OCI-LY1 (cell line): ENCODE measurements around the gene ST3GAL3.

ENCODE experiments used
- H2AFZ ChIP-seq: fragments of 200-600 bp; sonication (generic), shearing (Covaris generic); 2 replicates; pipeline ENCODE4 v1.6.0; 2014; ENCODE audit warnings: antibody characterized with exemption, mild to moderate bottlenecking, low read length
- H3F3A ChIP-seq: fragments of 200-600 bp; sonication (generic), shearing (Covaris generic); 2 replicates; pipeline ENCODE4 v1.6.0; 2014; ENCODE audit warnings: mild to moderate bottlenecking, antibody characterized with exemption, low read length, moderate library complexity; ENCODE audit not compliant: insufficient read depth
- H3K27ac ChIP-seq: fragments of 200-600 bp; sonication (generic); 2 replicates; pipeline ENCODE4 v1.5.1; 2014; ENCODE audit warnings: low read length, mixed run types, mild to moderate bottlenecking, low read depth; ENCODE audit not compliant: poor library complexity, severe bottlenecking
- H3K27me3 ChIP-seq: fragments of 200-600 bp; sonication (generic); 2 replicates; pipeline ENCODE4 v1.6.0; 2014; ENCODE audit warnings: antibody characterized with exemption, mild to moderate bottlenecking, low read length, moderate library complexity; ENCODE audit not compliant: insufficient read depth
- H3K36me3 ChIP-seq: fragments of 200-600 bp; sonication (generic); 2 replicates; pipeline ENCODE4 v1.6.1; 2014; ENCODE audit warnings: mild to moderate bottlenecking, antibody characterized with exemption, low read length, moderate library complexity, mixed read lengths; ENCODE audit not compliant: insufficient read depth
- H3K4me1 ChIP-seq: fragments of 200-600 bp; sonication (generic); 2 replicates; pipeline ENCODE4 v1.5.1; 2014; ENCODE audit warnings: mild to moderate bottlenecking, low read length, moderate library complexity; ENCODE audit not compliant: insufficient read depth, severe bottlenecking
- H3K4me2 ChIP-seq: fragments of 200-600 bp; sonication (generic), shearing (Covaris generic); 2 replicates; pipeline ENCODE4 v1.6.1; 2014; ENCODE audit warnings: low read length
- H3K4me3 ChIP-seq: fragments of 200-600 bp; sonication (generic); 2 replicates; pipeline ENCODE4 v1.5.1; 2014; ENCODE audit warnings: low read length, low read depth, mild to moderate bottlenecking, mixed read lengths; ENCODE audit not compliant: poor library complexity, severe bottlenecking
- H3K79me2 ChIP-seq: fragments of 200-600 bp; shearing (Covaris generic); 2 replicates; pipeline ENCODE4 v1.6.1; 2016; ENCODE audit warnings: mixed run types, low read length, mixed read lengths; ENCODE audit not compliant: insufficient read depth
- H3K9ac ChIP-seq: fragments of 200-600 bp; sonication (generic), shearing (Covaris generic); 2 replicates; pipeline ENCODE4 v1.6.1; 2014; ENCODE audit warnings: mild to moderate bottlenecking, low read length, mixed read lengths
- H3K9me2 ChIP-seq: fragments of 200-600 bp; sonication (generic), shearing (Covaris generic); 2 replicates; pipeline ENCODE4 v1.6.1; 2014; ENCODE audit warnings: low read depth, mild to moderate bottlenecking, low read length, mixed read lengths
- H3K9me3 ChIP-seq: fragments of 200-600 bp; shearing (Covaris generic); 2 replicates; pipeline ENCODE4 v1.6.1; 2014; ENCODE audit warnings: low read length, mixed read lengths
- H4K20me1 ChIP-seq: fragments of 200-600 bp; sonication (generic), shearing (Covaris generic); 2 replicates; pipeline ENCODE4 v1.6.0; 2016; ENCODE audit warnings: mild to moderate bottlenecking, low read length; ENCODE audit not compliant: insufficient read depth
- EZH2 ChIP-seq: fragments of 200-600 bp; sonication (generic), shearing (Covaris generic); IDR thresholded peaks from 2 replicates; pipeline ENCODE4 v1.8.0; 2017; ENCODE audit warnings: borderline replicate concordance, mixed run types, mild to moderate bottlenecking, antibody characterized with exemption, low read length, moderate library complexity, mixed read lengths
- TF ChIP-seq, protein P1 (sequence below): fragments of 200-600 bp; sonication (generic), shearing (Covaris generic); IDR thresholded peaks from 2 replicates; pipeline ENCODE4 v1.5.1; 2017; ENCODE audit warnings: mild to moderate bottlenecking, antibody characterized with exemption, low read length, moderate library complexity, mixed read lengths

ST3GAL3 gene

DNA sequence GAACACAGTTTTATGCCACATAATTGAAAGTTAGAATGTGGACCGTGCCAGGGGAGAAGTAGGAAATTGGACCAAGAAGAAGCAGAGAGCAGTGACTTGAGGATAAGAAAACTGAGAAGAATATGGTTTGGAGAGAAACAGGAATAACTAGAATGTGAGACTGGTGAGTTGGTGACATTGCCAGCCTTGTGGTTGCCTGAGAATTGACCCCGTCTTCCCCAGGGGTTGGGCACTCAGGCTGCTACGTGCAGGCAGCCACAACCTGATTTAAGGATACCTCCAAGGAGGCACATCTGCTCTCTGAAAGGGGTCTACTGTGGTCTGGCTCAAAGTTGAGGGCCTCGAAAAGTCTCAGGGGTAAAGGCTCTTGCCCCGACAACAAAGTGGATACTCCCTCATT is 114.1 kb downstream of the ST3GAL3 start:
- no peak overlapping the region for H3K9ac ChIP-seq
- no peaks in the 10 kb centered on the region for H3K9me3 ChIP-seq
- no peak overlapping the region for H3K27ac ChIP-seq
- TF ChIP-seq, protein P1, sequence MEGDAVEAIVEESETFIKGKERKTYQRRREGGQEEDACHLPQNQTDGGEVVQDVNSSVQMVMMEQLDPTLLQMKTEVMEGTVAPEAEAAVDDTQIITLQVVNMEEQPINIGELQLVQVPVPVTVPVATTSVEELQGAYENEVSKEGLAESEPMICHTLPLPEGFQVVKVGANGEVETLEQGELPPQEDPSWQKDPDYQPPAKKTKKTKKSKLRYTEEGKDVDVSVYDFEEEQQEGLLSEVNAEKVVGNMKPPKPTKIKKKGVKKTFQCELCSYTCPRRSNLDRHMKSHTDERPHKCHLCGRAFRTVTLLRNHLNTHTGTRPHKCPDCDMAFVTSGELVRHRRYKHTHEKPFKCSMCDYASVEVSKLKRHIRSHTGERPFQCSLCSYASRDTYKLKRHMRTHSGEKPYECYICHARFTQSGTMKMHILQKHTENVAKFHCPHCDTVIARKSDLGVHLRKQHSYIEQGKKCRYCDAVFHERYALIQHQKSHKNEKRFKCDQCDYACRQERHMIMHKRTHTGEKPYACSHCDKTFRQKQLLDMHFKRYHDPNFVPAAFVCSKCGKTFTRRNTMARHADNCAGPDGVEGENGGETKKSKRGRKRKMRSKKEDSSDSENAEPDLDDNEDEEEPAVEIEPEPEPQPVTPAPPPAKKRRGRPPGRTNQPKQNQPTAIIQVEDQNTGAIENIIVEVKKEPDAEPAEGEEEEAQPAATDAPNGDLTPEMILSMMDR, result no peak
- no peak for TF ChIP-seq EZH2
- no peaks in the 10 kb centered on the region for H3K9me2 ChIP-seq
- H3K79me2 ChIP-seq, result no peaks in the 10 kb centered on the region
- H3K4me1 ChIP-seq, result peaks cover 14% of the 10 kb centered on the region
- H2AFZ ChIP-seq, result no peak overlapping the region
- H3K27me3 ChIP-seq, result no peaks in the 10 kb centered on the region
- H4K20me1 ChIP-seq, result no peaks in the 10 kb centered on the region
- H3K36me3 ChIP-seq, result peaks cover 19% of the 10 kb centered on the region
- no peaks in the 10 kb centered on the region for H3F3A ChIP-seq
- no peak overlapping the region for H3K4me2 ChIP-seq
- H3K4me3 ChIP-seq, result no peak overlapping the region

DNA sequence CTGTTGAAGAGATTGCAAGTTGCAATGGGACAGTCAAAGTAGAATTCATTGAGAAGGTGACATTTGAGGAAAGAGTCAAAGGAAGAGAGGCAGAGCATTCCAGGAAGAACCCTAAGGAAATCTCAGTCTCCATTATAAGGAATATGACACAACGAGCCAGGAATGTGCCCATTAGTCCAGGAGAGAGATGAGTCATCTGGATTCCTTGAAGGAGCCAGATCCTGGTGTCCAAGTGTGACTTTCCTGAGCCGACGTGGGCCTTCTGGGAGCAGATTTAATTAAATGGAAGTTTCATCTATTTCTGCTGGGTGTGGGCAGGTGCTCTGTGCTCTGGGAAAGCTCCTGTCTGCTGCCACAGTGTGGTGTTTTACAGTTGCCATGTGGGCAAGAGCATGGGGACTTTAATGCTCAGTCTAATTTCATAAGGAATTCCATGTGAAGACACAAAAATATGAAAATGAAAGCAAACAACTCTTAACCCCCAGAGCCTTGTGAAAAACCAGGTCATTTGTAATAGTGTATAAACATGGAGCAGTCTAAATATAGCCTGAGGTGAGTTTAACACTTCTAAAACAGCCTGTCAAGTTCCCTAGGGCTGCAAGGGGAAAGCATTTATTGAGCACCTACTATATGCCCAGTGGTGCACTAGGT is 114.8 kb downstream of the ST3GAL3 start:
- Histone ChIP-seq H4K20me1 (no peaks in the 10 kb centered on the region), H3K36me3 (peaks cover 19% of the 10 kb centered on the region), H3K27me3 (no peaks in the 10 kb centered on the region), H3K4me3 (no peak overlapping the region), H3K4me1 (peaks cover 14% of the 10 kb centered on the region), H2AFZ (no peak overlapping the region), H3K9ac (no peak overlapping the region), H3F3A (no peaks in the 10 kb centered on the region), H3K4me2 (no peak overlapping the region), H3K27ac (no peak overlapping the region), H3K79me2 (no peaks in the 10 kb centered on the region), H3K9me3 (no peaks in the 10 kb centered on the region), H3K9me2 (no peaks in the 10 kb centered on the region)
- TF ChIP-seq, protein P1, result no peak
- TF ChIP-seq EZH2, result no peak

DNA sequence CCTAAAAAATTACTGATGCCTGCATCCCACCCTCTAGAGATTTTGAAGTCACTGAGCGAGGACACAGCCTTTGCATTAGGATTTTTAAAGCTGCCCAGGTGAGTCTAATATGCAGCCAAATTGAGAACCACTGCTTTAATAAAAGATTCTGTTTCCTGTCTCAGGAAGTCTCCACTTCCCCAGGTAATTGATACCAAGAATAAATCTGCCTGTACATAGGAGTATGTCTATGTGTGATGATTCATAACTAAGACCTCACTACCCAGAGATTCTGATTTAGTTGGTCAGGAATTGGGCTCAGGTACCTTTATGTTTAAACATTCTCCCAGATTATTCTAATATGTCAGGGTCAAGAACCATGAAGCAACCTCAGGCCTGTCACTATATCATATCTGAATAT is 117.5 kb downstream of the ST3GAL3 start:
- TF ChIP-seq, protein P1, result no peak
- no peak for TF ChIP-seq EZH2
- Histone ChIP-seq H3K9me3 (no peaks in the 10 kb centered on the region), H2AFZ (no peak overlapping the region), H3K4me2 (no peak overlapping the region), H3F3A (no peaks in the 10 kb centered on the region), H3K9me2 (no peaks in the 10 kb centered on the region), H3K4me1 (peaks cover 14% of the 10 kb centered on the region), H3K9ac (no peak overlapping the region), H3K27me3 (no peaks in the 10 kb centered on the region), H4K20me1 (no peaks in the 10 kb centered on the region), H3K79me2 (no peaks in the 10 kb centered on the region), H3K27ac (no peak overlapping the region), H3K36me3 (peaks cover 2% of the 10 kb centered on the region), H3K4me3 (no peak overlapping the region)
